GM19463 (cell line): ENCODE results near the gene MYO16.

Experiments used
- ATAC-seq: cut with Tn5 transposase; IDR thresholded peaks from one replicate; pipeline ENCODE4 v1.9.1; 2021; ENCODE audit warnings: mild to moderate bottlenecking, moderate library complexity; ENCODE audit not compliant: unreplicated experiment

The MYO16 gene

GRCh38 chr13:109163037-109163379, 533.6 kb downstream of the MYO16 start:
- no peak for ATAC-seq

GRCh38 chr13:109165417-109165904, 536.0 kb downstream of the MYO16 start:
- ATAC-seq, result no peak

GRCh38 chr13:109166804-109167203, 537.4 kb downstream of the MYO16 start:
- peak; percentile 36 for ATAC-seq

GRCh38 chr13:109172136-109172535, 542.7 kb downstream of the MYO16 start:
- ATAC-seq, result no peak

- no peak for ATAC-seq
Observed at GRCh38 chr13:109175666-109176065, 546.3 kb downstream of the MYO16 start.

GRCh38 chr13:109180905-109181425, 551.6 kb downstream of the MYO16 start:
- no peak for ATAC-seq

GRCh38 chr13:109182777-109183465, 553.5 kb downstream of the MYO16 start:
- ATAC-seq, result no peak

GRCh38 chr13:109191413-109191812, 562.0 kb downstream of the MYO16 start:
- ATAC-seq, result no peak

GRCh38 chr13:109192306-109192705, 562.9 kb downstream of the MYO16 start:
- ATAC-seq, result no peak

GRCh38 chr13:109196948-109197347, 567.5 kb downstream of the MYO16 start:
- ATAC-seq, result no peak

- ATAC-seq, result no peak
Observed at GRCh38 chr13:109198585-109198984, 569.2 kb downstream of the MYO16 start.

- ATAC-seq, result no peak
Observed at GRCh38 chr13:109199280-109199679, 569.9 kb downstream of the MYO16 start.

GRCh38 chr13:109200556-109200955, 571.1 kb downstream of the MYO16 start:
- no peak for ATAC-seq

GRCh38 chr13:109203587-109203986, 574.2 kb downstream of the MYO16 start:
- ATAC-seq, result no peak

GRCh38 chr13:109204252-109204651, 574.8 kb downstream of the MYO16 start:
- ATAC-seq, result no peak

GRCh38 chr13:109204657-109205056, 575.2 kb downstream of the MYO16 start:
- ATAC-seq, result no peak

- no peak for ATAC-seq
Observed at GRCh38 chr13:109205315-109205714, 575.9 kb downstream of the MYO16 start.

- no peak for ATAC-seq
Observed at GRCh38 chr13:109206616-109207015, 577.2 kb downstream of the MYO16 start.

- ATAC-seq, result no peak
Observed at GRCh38 chr13:109207622-109208021, 578.2 kb downstream of the MYO16 start.

- ATAC-seq, result no peak
Observed at GRCh38 chr13:109208522-109208921, 579.1 kb downstream of the MYO16 start.

- no peak for ATAC-seq
Observed at GRCh38 chr13:109209526-109209925, 580.1 kb downstream of the MYO16 start.

GRCh38 chr13:109211616-109212015, 582.2 kb downstream of the MYO16 start:
- no peak for ATAC-seq

GRCh38 chr13:109212650-109213049, 583.2 kb downstream of the MYO16 start:
- peak; percentile 78 for ATAC-seq
